ENCODE data around the gene FCF1. TPM values are rescaled to one million over a fixed set of nuclear protein-coding genes. Genes with fewer than 3 reads are reported as not detected.

Gene FCF1
- total and polyA plus RNA-seq, 2 experiments from 2014 or later, result 30.3 to 58.7 TPM

- Histone ChIP-seq H3K4me3 (no peak overlapping the region), H3K4me1 (ENCODE audit: insufficient read depth) (peaks cover 16% of the 10 kb centered on the region), H3F3A (replicated peaks; ENCODE audit: low read depth) (no peaks in the 10 kb centered on the region), H3K27ac (ENCODE audit: low read depth) (no peak overlapping the region), H3K27me3 (ENCODE audit: insufficient read depth) (no peaks in the 10 kb centered on the region), H2AFZ (no peak overlapping the region), H3K9me2 (ENCODE audit: insufficient read depth) (no peaks in the 10 kb centered on the region), H4K20me1 (replicated peaks; ENCODE audit: insufficient read depth) (peaks cover 4% of the 10 kb centered on the region), H3K36me3 (ENCODE audit: insufficient read depth) (peaks cover 3% of the 10 kb centered on the region; the same call in 1 of the 2 replicates), H3K79me2 (replicated peaks; ENCODE audit: insufficient read depth) (peaks cover 88% of the 10 kb centered on the region), H3K4me2 (no peak overlapping the region)
- H3K36me3 Mint-ChIP-seq (ENCODE audit: low read depth), result peaks cover 6% of the 10 kb centered on the region; the same call in 2 of the 3 replicates
- H3K4me3 Mint-ChIP-seq, result no peak overlapping the region
- ATAC-seq (no peak), DNase-seq (ENCODE audit: low spot score) (no peak)
- no peak for TF ChIP-seq EZH2phosphoT487 (IDR thresholded peaks at IDR 0.05; ENCODE audit: unreplicated experiment)
- no peak for TF ChIP-seq CTCF (conservative IDR thresholded peaks at IDR 0.05; ENCODE audit: low read depth in 2 of 2)
- TF ChIP-seq JUNB (IDR thresholded peaks at IDR 0.05; ENCODE audit: unreplicated experiment), result no peak
- TF ChIP-seq ZNF462 (CRISPR knock-in tag; IDR thresholded peaks at IDR 0.05), result no peak
- no peak for TF ChIP-seq POLR2AphosphoS5 (IDR thresholded peaks at IDR 0.05; ENCODE audit: low read depth)
- no peak for TF ChIP-seq ZNF331 (CRISPR knock-in tag; IDR thresholded peaks at IDR 0.05; ENCODE audit: low read depth)
- no peak for TF ChIP-seq NANOG (IDR thresholded peaks at IDR 0.05; ENCODE audit: borderline replicate concordance)
- no peak for TF ChIP-seq CREB1 (CRISPR knock-in tag; IDR thresholded peaks at IDR 0.05; ENCODE audit: low read depth)
- no peak overlapping the region for H3K27ac Mint-ChIP-seq
- H3K4me1 Mint-ChIP-seq, result peaks cover 4% of the 10 kb centered on the region; the same call in 2 of the 3 replicates
- no peaks in the 10 kb centered on the region for H3K9me3 Mint-ChIP-seq
- no peaks in the 10 kb centered on the region for H3K27me3 Mint-ChIP-seq (ENCODE audit: insufficient read depth, low read depth, poor library complexity)
These were observed 2.5 kb upstream of the FCF1 start for GRCh38 chr14:74710480-74710879.
